SW 1271 (cell line): ENCODE data around the gene ADCYAP1R1.
"Not testable (repeated sequence)": the region's sequence is repeated elsewhere in the genome, so short reads cannot be mapped to it uniquely, and the experiment has no call there.

Experiments
- DNase-seq, 2 experiments: peaks; one replicate each; lab custom pipeline; 2025; lab: John Stamatoyannopoulos, UW

Gene ADCYAP1R1

GRCh38 chr7:31134246-31135188, 82.4 kb downstream of the ADCYAP1R1 start:
- peak in 1 of 2 experiments; percentile 64 for DNase-seq

GRCh38 chr7:31137234-31137633, 85.1 kb downstream of the ADCYAP1R1 start:
- DNase-seq = no peak

- no peak for DNase-seq
Observed at GRCh38 chr7:31145339-31145738, 93.2 kb downstream of the ADCYAP1R1 start.

GRCh38 chr7:31146030-31146429, 93.9 kb downstream of the ADCYAP1R1 start:
- DNase-seq = no peak

GRCh38 chr7:31146538-31146937, 94.4 kb downstream of the ADCYAP1R1 start:
- DNase-seq = no peak

- DNase-seq = no peak
Observed at GRCh38 chr7:31151849-31152248, 99.7 kb downstream of the ADCYAP1R1 start.

- DNase-seq = not testable (repeated sequence)
Observed at GRCh38 chr7:31153318-31153717, 101.2 kb downstream of the ADCYAP1R1 start.

GRCh38 chr7:31160941-31161340, 108.8 kb downstream of the ADCYAP1R1 start:
- DNase-seq = no peak
